Cerebellar cortex (tissue), 1 donor: ENCODE data around the gene AKR1C2.
"Not testable (repeated sequence)": the region's sequence is repeated elsewhere in the genome, so short reads cannot be mapped to it uniquely, and the experiment has no call there.

ENCODE experiments used
- DNase-seq: peaks from one replicate; pipeline ENCODE4 v3.0.0-alpha.2; 2015; ENCODE audit warnings: low spot score

The AKR1C2 gene

DNA sequence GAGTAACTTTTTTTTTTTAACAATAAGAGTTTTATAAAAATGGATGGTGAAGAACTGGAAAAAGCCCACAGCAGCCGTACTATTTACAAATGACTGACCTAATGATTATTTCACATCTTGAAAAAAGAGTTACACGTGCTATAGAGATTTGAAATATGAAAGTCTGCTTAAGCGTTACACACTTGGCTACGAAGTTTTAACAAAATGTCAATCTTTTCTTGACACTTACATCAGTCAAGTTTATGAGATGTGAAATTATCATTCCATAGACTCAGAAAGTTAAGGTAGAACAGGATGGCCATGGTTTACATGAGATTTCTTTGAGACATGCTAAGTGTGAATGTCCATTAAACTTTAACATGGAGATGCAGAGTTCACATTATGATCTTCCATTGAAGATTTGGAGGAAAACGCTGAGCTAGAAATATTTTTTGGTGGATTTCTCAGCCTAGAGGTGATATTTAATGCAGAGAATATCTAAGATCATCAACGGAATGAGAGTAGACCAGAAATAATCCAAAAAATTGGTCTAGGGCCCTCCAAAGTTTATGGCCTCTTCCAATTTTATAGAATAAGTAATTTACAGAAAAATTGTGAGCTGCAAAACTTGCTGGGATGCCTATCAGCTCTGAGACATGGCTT lies 15.5 kb downstream of the AKR1C2 start:
- DNase-seq: not testable (repeated sequence)

DNA sequence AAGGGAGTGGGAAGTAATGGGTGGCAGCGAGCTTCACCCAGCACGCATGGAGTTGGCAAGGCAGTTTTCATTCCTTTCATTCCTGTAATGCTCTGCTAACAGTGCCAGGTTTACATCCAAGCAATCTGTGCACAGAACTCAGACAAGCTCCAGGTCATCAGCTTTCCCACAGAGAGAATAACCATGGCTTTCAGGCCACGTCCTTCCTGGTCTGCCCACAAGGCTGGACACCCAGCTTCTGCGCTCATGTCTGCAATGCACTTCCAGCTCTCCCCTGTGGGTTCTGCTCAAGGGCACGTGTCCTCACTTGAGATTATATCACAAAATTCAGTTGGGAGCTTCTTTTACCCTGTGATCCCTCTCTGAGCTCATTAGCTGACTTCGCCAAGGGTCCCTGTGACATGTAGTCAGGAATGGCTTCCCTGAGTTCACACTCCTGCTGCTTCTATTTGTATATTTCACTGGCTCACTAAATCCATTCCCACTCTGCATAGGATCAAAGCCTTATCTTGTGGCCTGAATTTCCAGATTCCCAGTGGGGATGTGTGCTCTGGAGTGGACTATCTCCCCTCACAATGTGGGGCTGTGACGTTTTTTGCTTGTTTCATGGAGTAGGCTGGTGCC lies 18.6 kb downstream of the AKR1C2 start:
- no peak for DNase-seq

DNA sequence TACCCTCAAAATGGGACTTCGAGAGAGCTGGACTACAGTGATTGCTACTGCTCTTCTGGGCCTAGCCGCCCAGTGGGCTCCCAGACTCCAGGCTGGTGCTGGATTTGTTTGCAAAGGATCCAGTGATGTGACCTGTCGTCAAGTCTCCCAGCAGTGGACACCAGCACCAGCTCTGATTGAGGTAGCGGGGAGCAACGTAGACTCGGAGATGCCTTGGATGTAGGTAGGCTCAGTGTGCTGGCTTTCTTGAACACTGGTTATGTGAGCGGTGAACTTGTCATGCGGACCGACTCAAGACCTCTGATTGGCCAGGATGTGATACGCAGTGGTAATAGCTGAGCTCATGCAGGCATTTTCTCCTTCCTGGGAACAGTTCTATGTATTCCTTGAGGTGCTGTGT lies 19.4 kb downstream of the AKR1C2 start:
- no peak for DNase-seq

DNA sequence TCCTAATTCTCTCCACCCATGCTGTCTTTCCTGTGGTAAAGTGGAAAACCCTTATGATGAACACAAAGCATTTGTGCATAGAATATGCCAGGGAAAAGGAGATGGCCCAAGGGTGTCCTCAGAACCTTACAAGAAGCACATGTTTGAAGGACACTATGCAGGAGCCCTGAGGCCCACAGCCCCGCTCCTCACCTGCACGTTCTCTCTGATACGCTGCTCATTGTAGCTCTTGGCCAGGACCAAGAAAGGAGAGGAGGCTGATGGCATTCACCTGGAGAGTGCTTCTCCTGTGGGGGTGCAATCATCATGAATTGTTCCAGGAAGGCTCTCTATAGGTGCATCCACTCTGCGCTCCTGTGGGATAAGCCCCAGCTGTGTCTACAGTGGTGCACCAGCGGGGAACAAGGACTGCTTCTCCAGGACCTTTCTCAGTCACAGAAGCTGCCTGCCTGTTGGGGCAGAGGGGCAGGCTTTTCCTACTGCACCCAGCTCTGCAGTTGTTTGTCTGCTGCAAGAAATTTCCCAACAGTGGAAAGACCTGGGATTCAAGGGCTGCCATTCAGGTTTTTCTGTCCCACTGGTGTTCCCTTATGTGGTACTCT lies 19.9 kb downstream of the AKR1C2 start:
- no peak for DNase-seq

DNA sequence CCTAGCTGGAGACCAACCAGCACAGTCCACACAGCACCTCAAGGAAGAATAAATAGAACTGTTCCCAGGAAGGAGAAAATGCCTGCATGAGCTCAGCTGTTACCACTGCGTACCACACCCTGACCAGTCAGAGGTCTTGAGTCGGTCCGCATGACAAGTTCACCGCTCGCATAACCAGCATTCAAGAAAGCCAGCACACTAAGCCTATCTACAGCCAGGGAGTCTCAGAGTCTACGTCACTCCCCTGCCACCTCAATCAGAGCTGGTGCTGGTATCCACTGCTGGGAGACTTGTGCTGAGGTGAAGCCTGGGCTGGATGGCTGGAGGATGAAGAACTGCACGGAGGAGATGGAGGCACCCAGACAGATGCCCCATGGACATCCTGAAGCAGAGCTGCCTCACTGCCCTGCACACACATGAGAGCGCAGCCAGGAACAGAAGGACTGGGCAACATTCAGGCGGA lies 20.9 kb downstream of the AKR1C2 start:
- DNase-seq: no peak

DNA sequence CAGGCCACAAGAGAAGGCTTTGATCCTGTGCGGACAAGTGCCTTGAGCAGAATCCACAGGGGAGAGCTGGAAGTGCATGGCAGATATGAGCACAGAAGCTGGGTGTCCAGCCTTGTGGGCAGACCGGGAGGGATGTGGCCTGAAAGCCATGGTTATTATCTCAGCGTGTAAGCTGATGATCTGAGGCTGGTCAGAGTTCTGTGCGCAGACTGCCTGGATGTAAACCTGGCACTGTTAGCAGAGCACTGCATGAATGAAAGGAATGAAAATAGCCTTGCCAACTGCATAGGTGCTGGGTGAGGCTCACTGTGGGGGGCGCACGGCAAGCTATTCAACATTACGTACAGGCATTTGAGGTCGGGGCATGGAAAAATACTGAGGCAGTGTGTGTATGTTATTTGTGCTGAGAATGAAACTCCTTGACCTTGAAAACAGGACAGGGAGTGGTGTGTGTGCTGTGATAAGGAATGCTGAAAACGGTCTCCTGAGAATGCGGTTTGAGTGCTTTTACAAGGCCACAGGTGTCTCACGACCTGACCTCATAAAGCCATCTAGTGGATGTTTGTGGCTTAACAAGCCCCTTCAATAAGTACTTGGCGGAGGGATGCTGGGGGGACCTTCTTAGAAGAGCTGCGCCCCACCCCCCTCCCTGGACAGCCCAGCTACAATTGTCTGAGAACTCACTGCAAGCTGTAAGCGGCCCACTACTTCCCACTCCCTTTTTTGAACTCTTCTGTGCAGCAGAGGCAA lies 21.8 kb downstream of the AKR1C2 start:
- peak; percentile 23 for DNase-seq

DNA sequence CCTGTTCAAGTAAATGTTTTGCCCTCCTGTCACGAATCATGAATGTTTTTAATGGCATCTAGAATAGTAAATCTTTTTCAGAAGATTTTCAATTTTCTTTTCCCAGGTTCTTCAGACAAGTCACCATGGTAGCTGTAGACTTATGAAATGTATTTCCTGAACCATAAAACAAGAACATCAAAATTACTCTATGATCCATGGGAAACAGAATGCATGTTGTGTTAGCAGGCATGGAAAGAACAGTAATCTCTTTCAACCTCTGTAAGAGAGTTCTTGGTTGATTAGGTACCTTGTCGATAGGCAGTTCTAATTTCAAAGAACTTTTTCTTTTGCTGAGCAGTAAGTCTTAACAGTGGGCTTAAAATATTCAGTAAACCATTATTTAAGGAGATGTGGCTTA lies 22.9 kb downstream of the AKR1C2 start:
- no peak for DNase-seq

DNA sequence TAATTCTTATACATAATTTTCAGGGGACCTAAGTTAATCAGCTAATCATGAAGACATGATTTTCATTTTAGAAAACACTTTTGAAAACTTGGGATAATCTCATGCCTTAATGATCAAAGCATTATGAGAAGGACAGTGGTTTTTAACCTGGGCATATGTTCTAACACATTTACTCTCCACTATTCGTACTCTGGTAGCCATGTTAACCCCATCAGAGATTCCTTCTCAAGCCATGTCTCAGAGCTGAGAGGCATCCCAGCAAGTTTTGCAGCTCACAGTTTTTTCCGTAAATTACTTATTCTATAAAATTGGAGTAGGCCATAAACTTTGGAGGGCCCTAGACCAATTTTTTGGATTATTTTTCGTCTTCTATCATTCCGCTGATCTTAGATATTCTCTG lies 24.8 kb downstream of the AKR1C2 start:
- no peak for DNase-seq

DNA sequence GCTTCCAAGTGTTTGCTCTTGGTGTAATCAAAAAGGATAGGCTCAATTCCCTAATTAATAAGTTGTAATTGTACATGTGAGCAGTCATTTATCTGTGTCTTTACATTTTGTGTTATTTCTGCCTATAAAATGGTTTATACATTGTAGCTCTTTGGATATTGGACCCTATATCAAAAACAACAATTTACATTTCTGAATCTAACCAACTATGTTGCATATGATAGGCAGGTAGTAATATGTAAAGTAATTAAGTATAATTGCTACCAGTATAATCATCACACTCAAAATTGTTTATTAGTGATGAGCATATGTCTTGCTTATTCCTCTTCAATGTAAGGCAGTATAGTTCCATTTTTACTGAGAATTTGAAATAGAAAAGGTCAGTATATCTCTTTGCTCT lies 26.6 kb downstream of the AKR1C2 start:
- no peak for DNase-seq

DNA sequence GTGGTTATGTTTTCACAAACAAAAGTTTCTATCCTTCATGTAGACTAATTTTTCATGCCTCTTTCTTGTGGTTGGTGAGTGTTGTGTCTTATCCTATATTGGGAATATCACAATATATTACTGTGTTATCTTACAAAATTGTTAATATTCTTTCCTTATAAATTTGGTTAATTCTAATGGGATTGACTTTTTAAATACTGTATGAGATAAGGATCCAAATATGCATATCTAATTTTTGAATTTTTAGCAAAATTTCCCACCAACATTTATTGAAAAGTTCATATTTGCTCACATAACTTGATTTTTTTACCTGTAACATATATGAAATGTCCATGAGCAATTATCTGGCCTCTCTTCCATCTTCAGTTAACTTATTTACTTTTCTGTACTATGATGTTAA lies 29.3 kb downstream of the AKR1C2 start:
- DNase-seq: not testable (repeated sequence)

DNA sequence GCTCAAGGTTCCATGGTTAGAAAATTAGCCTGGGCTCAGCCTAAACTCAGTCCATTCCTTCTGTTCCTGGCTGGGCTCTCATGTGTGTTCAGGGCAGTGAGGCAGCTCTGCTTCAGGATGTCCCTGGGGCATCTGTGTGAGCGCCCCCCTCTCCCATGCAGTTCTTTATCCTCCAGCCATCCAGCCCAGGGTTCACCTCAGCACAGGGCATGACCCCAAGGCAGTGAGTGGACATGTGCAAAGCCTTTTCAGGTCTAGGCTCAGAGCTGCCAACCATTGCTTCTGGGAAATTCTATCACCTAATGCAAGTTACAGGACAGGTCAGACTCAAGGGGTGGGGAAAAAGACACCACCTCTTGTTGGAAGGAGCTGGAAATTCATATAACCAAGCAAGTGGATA lies 30.4 kb downstream of the AKR1C2 start:
- not testable (repeated sequence) for DNase-seq

DNA sequence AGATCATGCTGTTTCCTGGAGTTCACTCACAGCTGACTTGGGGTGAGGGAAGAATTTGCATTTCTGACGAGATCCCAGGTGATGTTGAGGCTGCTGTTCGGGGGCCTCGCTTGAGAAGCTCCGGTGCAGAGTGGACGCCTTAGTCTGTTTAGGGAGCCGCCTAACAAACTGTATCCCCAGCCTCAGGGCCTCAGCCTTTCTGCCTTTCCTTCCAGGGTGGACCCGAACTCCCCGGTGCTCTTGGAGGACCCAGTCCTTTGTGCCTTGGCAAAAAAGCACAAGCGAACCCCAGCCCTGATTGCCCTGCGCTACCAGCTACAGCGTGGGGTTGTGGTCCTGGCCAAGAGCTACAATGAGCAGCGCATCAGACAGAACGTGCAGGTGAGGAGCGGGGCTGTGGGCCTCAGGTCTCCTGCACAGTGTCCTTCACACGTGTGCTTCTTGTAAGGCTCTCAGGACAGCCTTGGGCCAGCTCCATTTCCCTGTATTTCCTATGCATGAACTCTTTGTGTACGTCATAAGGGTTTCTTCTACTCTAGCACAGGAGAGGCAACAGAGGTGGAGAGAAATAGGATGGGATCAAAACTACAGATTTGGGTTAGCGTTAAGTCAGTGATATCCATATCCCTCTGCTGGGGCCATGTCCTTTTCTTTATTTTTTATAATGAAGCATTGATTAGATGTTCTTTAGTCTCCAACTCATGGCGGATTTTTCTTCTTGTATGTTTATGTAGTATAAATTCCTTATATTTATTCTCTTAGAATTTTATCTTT lies 31.1 kb downstream of the AKR1C2 start:
- DNase-seq: not testable (repeated sequence)

DNA sequence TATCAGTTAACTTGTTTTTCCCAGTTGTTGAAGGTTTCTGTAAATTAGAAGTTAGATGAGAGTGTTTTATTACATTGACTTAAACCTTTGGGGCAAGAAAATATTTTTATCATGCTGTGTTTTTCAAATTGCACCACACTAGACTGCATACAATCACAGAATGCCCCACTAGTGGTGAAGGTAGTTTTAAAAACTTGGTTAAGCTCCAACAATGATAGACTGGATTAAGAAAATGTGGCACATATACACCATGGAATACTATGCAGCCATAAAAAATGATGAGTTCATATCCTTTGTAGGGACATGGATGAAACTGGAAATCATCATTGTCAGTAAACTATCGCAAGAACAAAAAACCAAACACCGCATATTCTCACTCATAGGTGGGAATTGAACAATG lies 33.3 kb downstream of the AKR1C2 start:
- DNase-seq: not testable (repeated sequence)

DNA sequence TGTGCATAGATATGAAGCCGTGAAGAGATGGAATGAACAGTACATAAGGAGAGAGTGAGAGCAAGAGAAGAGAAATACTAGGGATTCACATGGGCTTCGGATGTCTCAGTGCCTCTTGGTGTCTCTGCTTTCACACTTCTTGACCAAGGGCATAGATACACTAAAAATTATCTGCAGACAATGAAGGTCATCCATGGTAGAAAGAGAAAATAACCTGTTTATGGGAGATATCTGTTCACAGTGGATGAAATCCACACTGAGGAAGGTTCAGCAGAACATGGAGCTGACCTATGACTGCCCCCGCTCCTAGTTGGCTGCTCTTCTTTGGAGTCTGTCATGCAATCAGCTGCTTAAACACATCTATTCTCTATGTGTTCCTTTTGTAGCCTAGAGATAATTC lies 34.4 kb downstream of the AKR1C2 start:
- not testable (repeated sequence) for DNase-seq

DNA sequence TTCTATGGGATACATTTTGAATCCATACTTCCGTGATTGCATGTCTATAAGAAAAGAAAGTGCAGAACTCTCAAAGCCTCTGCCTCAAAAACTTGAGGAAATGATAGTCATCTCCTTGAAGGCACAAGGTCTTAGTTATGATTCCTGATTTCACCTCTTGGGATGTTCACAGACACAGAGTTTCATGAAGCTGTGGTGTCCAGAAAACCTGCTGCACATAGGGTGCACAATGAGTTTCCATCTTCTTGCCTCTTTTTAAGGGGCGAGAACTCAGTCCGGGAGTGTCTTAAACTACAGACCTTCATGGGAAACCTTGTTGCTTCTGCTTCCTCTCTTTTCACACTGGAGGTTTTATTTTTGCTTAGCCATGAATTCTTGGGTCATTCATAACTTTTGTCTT lies 36.5 kb downstream of the AKR1C2 start:
- not testable (repeated sequence) for DNase-seq

DNA sequence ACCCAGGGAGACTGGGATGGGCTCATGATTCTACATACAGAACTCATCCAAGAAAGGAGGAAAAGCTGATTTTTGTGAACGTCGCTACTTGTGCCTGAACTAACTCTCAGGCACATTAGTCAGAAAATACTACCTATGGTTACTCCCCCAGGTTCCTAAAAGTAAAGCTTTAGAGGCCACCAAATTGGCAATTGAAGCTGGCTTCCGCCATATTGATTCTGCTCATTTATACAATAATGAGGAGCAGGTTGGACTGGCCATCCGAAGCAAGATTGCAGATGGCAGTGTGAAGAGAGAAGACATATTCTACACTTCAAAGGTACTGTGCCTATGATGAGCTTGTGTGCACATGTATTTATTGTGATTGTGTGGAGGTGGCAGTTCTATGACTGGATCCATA lies 37.9 kb downstream of the AKR1C2 start:
- DNase-seq: not testable (repeated sequence)

DNA sequence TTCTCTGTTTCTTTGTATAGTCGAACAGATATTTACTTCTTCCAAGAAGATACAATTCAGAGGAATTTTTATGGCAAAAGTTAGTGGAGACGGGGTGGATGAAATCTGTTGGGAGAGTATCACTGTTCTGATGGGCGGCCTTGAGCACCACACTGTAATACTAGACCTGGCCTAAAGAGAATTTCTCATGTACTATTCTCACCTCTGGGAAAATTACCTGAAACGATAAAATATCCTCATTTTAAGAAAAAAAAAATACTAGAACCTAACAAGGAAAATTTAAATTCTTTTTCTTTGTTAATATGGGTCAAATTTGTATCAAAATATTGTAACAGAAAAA lies 39.9 kb downstream of the AKR1C2 start:
- DNase-seq: not testable (repeated sequence)

DNA sequence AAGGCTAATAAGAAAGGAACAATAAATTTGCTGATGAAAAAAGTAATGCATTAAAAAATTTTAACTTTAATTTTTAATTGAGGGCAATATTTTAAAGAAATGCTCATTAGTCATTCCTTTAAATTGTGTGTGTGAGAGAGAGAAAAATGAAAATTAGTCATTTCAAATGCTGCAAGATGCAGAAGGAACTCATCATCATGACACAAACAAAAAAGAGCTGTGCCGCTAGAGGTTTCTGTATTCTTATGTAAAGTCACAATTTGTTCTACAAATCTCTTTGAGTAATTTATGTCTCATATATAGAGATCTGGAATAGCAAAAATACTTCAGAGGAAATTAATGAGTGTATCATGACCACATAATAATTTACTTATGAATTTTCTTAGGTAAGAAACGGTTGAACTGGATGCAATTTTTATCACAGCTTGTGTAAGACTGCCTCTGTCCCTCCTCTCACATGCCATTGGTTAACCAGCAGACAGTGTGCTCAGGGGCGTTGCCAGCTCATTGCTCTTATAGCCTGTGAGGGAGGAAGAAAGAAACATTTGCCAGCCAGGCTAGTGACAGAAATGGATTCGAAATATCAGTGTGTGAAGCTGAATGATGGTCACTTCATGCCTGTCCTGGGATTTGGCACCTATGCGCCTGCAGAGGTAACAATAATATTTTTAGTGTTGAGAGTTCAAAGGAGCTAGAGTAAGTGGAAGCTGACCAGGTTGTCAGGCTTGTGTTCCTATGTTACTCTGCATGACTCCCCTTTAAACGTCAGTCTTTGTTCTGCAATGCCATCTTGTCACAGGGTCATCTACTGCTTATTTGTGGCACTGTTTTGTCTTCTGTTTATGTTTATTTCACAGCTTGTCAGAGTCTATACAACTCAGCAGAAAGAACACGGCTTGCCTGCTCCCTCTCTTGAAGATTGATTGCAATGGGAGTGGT lies 40.5 kb downstream of the AKR1C2 start, which contains the start of gene AKR1C1:
Gene AKR1C1, plus strand, starts transcription at position 540 of the 939 bp plus-strand sequence. Its CDS starts 30 bp downstream, at position 570.
- DNase-seq: peak; percentile 37

DNA sequence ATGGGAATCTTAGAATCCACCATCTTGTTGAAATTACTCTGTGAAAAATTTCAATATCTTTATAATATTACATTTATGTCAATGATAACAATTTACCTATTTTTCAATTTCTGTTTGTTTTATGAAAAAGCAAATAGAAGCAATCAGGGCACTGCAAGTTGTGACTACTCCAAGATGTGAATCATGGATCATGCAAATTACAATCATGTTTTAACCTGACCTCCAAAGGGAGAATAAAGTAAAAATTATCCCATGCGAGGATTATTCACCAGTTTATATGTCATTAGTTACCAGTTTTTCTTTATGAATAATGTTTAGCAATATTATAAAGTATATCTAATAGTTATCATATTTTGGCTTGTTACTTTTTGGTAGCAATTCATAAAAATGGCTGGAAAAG lies 41.3 kb downstream of the AKR1C2 start:
- DNase-seq: not testable (repeated sequence)

DNA sequence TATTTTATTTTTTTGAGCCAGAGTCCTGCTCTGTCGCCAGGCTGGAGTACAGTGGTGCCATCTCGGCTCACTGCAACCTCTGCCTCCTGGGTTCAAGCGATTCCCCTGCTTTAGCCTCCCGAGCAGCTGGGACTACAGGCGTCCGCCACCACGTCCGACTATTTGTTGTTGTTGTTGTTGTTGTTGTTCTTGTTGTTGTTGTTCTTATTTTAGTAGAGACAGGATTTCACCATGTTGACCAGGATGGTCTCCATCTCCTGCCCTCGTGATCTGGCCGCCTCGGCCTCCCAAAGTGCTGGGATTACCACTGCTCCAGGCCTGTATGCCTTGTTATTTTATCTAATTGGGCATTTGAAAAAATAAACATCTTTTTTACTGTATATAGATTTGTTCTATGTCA lies 42.1 kb downstream of the AKR1C2 start:
- not testable (repeated sequence) for DNase-seq
